K562 (cell line): Measurements from ENCODE around the gene PRDM8. TPM values are rescaled to one million over a fixed set of nuclear protein-coding genes. Genes with fewer than 3 reads are reported as not detected.

Source experiments
- ARHGAP35 ChIP-seq: fragments of 450-650 bp; IDR thresholded peaks from 2 replicates; pipeline ENCODE4 v1.6.1; 2018; ENCODE audit not compliant: partially characterized antibody
- CTCF ChIP-seq, 3 experiments: IDR thresholded peaks in 2 of 3; conservative IDR thresholded peaks in 1 of 3; 2 replicates each; pipeline ENCODE4 v1.5.1; 2011 to 2012; ENCODE audit warnings: low read length in 3 of 3, mild to moderate bottlenecking in 3 of 3, control low read depth in 2 of 3, improper control_type of control experiment in 1 of 3, inconsistent platforms in 1 of 3, low read depth in 1 of 3, mixed read lengths in 1 of 3, moderate library complexity in 1 of 3; ENCODE audit not compliant: insufficient read depth in 2 of 3
- DIDO1 ChIP-seq: fragments of 450-650 bp; IDR thresholded peaks from 2 replicates; pipeline ENCODE4 v1.6.1; 2016; ENCODE audit warnings: low read depth, missing biosample characterization, missing genetic modification characterization
- DNMT1 ChIP-seq: fragments of 450-650 bp; IDR thresholded peaks from 2 replicates; pipeline ENCODE4 v1.6.1; 2016; ENCODE audit warnings: antibody characterized with exemption, mild to moderate bottlenecking
- EZH2 ChIP-seq: IDR thresholded peaks from 2 replicates; pipeline ENCODE4 v1.6.1; 2012; ENCODE audit warnings: low read depth, mild to moderate bottlenecking, inconsistent platforms, low read length, borderline replicate concordance
- HDGF ChIP-seq: fragments of 450-650 bp; IDR thresholded peaks from 2 replicates; pipeline ENCODE4 v1.6.1; 2016
- HEY1 ChIP-seq: fragments of 250-450 bp; sonication (Bioruptor Pico); IDR thresholded peaks from 2 replicates; pipeline ENCODE4 v1.5.0; 2020; ENCODE audit warnings: mild to moderate bottlenecking, moderate library complexity, borderline replicate concordance
- JUN ChIP-seq, 2 experiments: sonication (generic) in 1 of 2; formaldehyde crosslinking in 1 of 2; IDR thresholded peaks; 2 replicates each; pipeline versions ENCODE4 v1.6.1 to v1.8.0; 2012 to 2022; ENCODE audit warnings: borderline replicate concordance in 2 of 2, mild to moderate bottlenecking in 2 of 2, improper control_type of control experiment in 1 of 2, low read depth in 1 of 2, low read length in 1 of 2, missing genetic modification reagents in 1 of 2
- MBD1 ChIP-seq: fragments of 250-450 bp; sonication (Bioruptor Pico); IDR thresholded peaks from 2 replicates; pipeline ENCODE4 v1.8.0; 2022; ENCODE audit warnings: inconsistent platforms
- RFX5 ChIP-seq: IDR thresholded peaks from 2 replicates; pipeline ENCODE4 v1.6.1; 2011; ENCODE audit warnings: low read depth, mild to moderate bottlenecking, improper control_type of control experiment, low read length
- SMAD3 ChIP-seq: fragments of 450-650 bp; formaldehyde crosslinking; conservative IDR thresholded peaks from 2 replicates; pipeline ENCODE4 v1.4.0; 2020; ENCODE audit warnings: mild to moderate bottlenecking
- TCF7 ChIP-seq: sonication (generic); IDR thresholded peaks from 2 replicates; pipeline ENCODE4 v1.6.1; 2016; ENCODE audit warnings: antibody characterized with exemption, borderline replicate concordance
- TFAM ChIP-seq: fragments of 250-450 bp; sonication (Bioruptor Pico); conservative IDR thresholded peaks from 2 replicates; pipeline ENCODE4 v1.5.0; 2021; ENCODE audit warnings: mild to moderate bottlenecking, moderate library complexity
- WHSC1 ChIP-seq: IDR thresholded peaks from one replicate; pipeline ENCODE4 v1.6.1; 2012; ENCODE audit warnings: low read length, control low read depth, inconsistent platforms
- ZBTB2 ChIP-seq: fragments of 450-650 bp; IDR thresholded peaks from 2 replicates; pipeline ENCODE4 v1.6.1; 2016; ENCODE audit warnings: antibody characterized with exemption
- ZFPM2 ChIP-seq: fragments of 250-450 bp; sonication (Bioruptor Pico); IDR thresholded peaks from 2 replicates; pipeline ENCODE4 v1.5.1; 2022; ENCODE audit warnings: mild to moderate bottlenecking
- ZMIZ1 ChIP-seq, 2 experiments: fragments of 150-350 bp in 1 of 2; IDR thresholded peaks; 2 replicates each; pipeline ENCODE4 v1.6.1; 2012 to 2016; ENCODE audit warnings: low read depth in 2 of 2, low read length in 2 of 2, mild to moderate bottlenecking in 1 of 2, moderate library complexity in 1 of 2
- ZNF24 ChIP-seq: fragments of 450-650 bp; IDR thresholded peaks from 2 replicates; pipeline ENCODE4 v1.6.1; 2016
- ZNF41 ChIP-seq: fragments of 250-450 bp; sonication (Bioruptor Pico); conservative IDR thresholded peaks from 2 replicates; pipeline ENCODE4 v1.4.0; 2020; ENCODE audit warnings: mild to moderate bottlenecking
- ZNF431 ChIP-seq: sonication (generic); formaldehyde crosslinking; IDR thresholded peaks from 2 replicates; pipeline ENCODE4 v1.8.0; 2022; ENCODE audit warnings: mild to moderate bottlenecking, missing genetic modification reagents
- polyA plus RNA-seq, 8 experiments: library from polyadenylated mRNA; depleted of rRNA in 4 of 8; stranded (reverse) in 5 of 8; unstranded in 3 of 8; fragments of >200 nt; fragmentation: Nextera tagmentation in 2 of 8; fragmentation: Illumina TruSeq in 1 of 8; extraction: Ambion mirVana in 2 of 8; extraction: Trizol in 1 of 8; gene quantifications; 2 replicates each; pipeline versions ENCODE4 v1.2.1 to v1.2.3, GENCODE V29; 2011 to 2014; ENCODE audit warnings: inconsistent platforms in 1 of 8, missing spikeins in 1 of 8
- total RNA-seq, 7 experiments: library from RNA; depleted of rRNA in 6 of 7; stranded (reverse); fragments of >200 nt in 6 of 7; fragmentation: Illumina TruSeq in 2 of 7; extraction: Trizol in 2 of 7; gene quantifications; 2 replicates each; pipeline versions ENCODE4 v1.2.1 to v1.2.3, GENCODE V29; 2011 to 2021; ENCODE audit warnings: low replicate concordance in 1 of 7

PRDM8 gene
- total and polyA plus RNA-seq, 9 of the 15 experiments (the other 6 are each of a cell fraction or from before 2014, with no cell fraction given) = 0.40 TPM; not detected in 8

GRCh38 chr4:80179637-80180161 lies 17.6 kb upstream of the PRDM8 start (continued):
- TF ChIP-seq HEY1 (CRISPR knock-in tag) (0 out of 2 replicates have a peak, but pooled peaks have one; percentile 17), TFAM (CRISPR knock-in tag) (no peak), SMAD3 (CRISPR knock-in tag) (0 out of 2 replicates have a peak, but pooled peaks have one; percentile 27), HDGF (no peak), ZMIZ1 (IDR thresholded peaks at IDR 0.05; ENCODE audit: low read depth in 2 of 2, low read length in 2 of 2) (peak in 1 of 2 experiments; percentile 89; a peak in 2 of 4 replicates), EZH2 (no peak), MBD1 (CRISPR knock-in tag) (no peak), ZNF24 (peak; percentile 87), WHSC1 (no peak), ZFPM2 (CRISPR knock-in tag) (no peak), DNMT1 (no peak), TCF7 (no peak), JUN (IDR thresholded peaks at IDR 0.05; ENCODE audit: borderline replicate concordance, low read depth, low read length) (no peak), JUN (CRISPR knock-in tag; IDR thresholded peaks at IDR 0.05; ENCODE audit: borderline replicate concordance) (no peak), ZNF41 (CRISPR knock-in tag) (no peak), ARHGAP35 (no peak), CTCF (IDR thresholded peaks at IDR 0.05 in 2 of 3, conservative IDR thresholded peaks at IDR 0.05 in 1 of 3; ENCODE audit: insufficient read depth in 2 of 3, low read depth in 1 of 3, low read length in 3 of 3) (peak; percentile 41 to 51 (median 48); a peak in 5 of 6 replicates), ZBTB2 (peak; percentile 69; the same call in 1 of the 2 replicates), DIDO1 (no peak), RFX5 (no peak), ZNF431 (CRISPR knock-in tag) (no peak)
